NCI-H2196 (cell line): ENCODE results near the gene SHMT2.
A peak's percentile ranks its signal among the peaks of the same experiment; 100 is the strongest.
"Not testable (repeated sequence)": the region's sequence is repeated elsewhere in the genome, so short reads cannot be mapped to it uniquely, and the experiment has no call there.

Experiments used
- DNase-seq: peaks from one replicate; lab custom pipeline; 2025; ENCODE audit not compliant: unreplicated experiment; lab: John Stamatoyannopoulos, UW

Gene SHMT2

GRCh38 chr12:57261428-57261865 lies 31.9 kb downstream of the SHMT2 start:
- peak; percentile 56 for DNase-seq

DNA sequence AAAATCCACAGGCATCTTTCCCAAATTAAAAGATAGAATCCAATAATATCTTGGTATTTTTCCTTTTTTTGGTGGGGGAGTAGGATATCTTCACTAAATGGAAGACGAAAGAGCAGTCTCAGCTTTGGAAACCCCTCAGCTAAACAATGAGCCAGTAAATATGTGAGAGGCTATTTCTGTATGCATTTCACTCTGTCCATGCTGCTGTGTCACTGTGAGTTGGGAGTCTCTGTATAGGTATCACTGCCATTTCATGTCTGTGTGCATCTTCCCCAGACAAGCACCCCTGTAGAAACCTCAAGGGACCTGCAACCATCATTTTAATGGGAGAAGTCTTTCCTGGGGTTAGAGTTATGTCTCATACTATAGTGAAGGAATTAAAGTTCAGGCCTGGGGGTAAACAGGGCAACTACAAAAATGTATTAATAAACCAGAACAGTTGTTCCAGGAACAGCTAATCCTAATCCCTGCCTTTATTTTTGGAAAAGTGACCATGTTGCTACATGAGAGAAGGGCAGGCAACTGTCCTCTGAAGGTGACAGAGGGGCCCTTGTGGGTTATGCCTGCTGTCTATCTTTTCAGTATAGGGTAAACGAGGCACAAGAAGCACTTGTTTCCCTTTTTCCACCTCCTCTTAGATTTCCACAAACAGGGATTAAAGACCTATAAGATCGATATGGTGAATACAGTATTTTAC lies 32.8 kb downstream of the SHMT2 start:
- DNase-seq = no peak

- no peak for DNase-seq
Measured at GRCh38 chr12:57263096-57263495, 33.6 kb downstream of the SHMT2 start.

- no peak for DNase-seq
Measured at GRCh38 chr12:57266681-57267080, 37.2 kb downstream of the SHMT2 start.

DNA sequence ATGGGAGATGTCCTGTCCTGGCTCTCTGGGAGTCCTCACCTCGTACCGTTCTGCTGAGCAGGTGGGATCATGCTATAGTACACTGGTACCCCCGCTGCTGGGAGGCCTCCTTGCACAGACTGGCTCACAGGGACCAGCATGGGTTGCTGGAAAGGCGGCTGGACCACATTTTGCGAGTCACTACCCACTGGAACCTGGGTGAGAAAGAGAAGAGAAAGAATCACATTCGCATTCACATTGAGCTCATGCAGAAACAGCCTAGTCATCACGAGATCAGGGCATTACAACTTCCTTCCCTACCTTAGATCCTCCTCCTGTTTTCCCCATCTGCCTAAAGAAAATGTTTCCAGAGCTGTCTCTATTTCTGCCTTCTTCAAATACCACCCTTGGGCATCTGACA lies 38.8 kb downstream of the SHMT2 start:
- no peak for DNase-seq

DNA sequence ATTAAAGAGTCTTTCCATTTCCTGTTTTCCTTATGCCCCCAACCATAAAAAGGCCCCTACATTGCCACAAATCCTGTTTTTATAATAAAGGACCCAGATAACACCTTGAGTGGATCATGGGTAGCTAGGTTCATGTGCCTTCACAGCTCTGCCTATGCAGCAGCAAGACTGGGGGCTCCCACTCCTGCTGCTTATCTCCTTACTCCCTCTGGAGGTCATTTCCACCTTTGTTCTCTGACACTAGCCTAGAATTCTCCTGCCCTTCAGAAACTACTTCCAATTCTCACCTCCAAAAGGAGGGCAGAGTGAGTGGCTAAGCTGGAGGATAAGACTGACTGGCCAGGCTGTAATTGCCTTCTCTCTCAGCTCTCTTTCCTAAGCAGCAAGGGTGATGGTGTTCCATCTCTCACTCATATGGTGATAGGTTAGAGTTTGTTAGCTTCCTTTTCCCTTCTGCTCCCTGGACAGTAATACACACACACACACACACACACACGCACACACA lies 41.5 kb downstream of the SHMT2 start:
- DNase-seq = no peak

DNA sequence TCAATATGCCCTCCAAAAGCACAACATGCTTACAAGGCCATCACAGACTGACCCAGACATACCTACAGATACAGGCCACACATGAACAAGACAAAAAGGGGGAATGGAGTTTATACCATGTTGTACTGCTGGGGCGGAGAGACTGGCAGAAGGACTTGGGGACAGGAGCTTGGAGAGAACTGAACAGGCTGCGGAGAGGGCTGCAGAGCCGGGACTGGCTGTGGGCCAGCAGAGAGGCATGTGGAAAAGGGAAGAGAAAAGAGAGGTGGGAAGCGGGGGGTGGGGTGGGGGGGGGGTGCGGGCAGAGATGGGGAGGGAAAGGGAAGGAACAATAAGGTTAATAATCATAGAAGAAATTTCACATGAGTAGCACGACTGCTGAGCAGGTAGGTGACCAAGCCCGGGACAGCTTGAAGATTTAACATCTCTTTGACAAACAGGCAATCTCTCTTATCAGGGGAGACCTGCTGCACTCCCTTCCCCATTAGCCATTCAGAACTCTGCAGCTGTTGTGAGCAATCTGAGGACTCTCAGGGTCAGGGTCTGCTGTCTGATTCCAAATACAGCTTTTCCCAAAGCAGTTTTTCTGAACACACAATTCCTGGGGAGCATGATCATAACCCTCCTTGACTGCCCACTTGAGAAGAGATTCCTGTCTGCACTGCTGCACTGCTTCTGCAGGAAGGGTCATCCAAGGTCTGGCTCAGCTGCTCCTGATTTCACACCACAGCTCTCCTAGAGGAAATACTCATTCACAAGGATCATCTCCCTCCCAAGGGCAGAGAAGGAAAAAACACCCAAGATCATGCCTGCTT lies 43.0 kb downstream of the SHMT2 start:
- no peak for DNase-seq

GRCh38 chr12:57273516-57273915 lies 44.0 kb downstream of the SHMT2 start:
- no peak for DNase-seq

- not testable (repeated sequence) for DNase-seq
Measured at GRCh38 chr12:57276233-57276632, 46.7 kb downstream of the SHMT2 start.

DNA sequence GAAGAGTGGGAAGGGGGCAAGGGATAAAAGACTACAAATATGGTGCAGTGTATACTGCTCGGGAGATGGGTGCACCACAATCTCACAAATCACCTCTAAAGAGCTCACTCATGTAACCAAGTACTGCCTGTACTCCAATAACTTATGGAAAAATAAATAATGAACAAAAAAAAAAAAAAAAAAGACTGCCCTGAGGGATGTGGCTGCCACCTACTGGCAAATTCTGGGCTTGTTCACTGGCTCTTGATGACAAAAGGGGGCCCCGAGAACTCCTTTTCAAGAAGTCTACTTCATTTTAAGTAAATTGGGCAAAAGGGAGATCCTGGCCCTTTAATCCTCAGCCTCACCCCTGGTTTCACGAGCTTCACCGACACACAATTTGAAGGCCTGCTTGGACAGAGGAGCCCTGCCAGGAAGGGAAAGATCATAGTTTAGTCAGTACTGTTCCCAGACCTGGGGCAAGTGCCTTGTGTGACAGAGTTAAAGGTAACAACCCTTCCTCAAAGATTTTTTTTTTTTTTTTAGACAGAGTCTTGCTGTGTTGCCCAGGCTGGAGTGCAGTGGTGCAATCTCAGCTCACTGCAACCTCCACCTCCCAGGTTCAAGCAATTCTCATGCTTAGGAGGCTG lies 47.5 kb downstream of the SHMT2 start:
- DNase-seq = peak; percentile 21

DNA sequence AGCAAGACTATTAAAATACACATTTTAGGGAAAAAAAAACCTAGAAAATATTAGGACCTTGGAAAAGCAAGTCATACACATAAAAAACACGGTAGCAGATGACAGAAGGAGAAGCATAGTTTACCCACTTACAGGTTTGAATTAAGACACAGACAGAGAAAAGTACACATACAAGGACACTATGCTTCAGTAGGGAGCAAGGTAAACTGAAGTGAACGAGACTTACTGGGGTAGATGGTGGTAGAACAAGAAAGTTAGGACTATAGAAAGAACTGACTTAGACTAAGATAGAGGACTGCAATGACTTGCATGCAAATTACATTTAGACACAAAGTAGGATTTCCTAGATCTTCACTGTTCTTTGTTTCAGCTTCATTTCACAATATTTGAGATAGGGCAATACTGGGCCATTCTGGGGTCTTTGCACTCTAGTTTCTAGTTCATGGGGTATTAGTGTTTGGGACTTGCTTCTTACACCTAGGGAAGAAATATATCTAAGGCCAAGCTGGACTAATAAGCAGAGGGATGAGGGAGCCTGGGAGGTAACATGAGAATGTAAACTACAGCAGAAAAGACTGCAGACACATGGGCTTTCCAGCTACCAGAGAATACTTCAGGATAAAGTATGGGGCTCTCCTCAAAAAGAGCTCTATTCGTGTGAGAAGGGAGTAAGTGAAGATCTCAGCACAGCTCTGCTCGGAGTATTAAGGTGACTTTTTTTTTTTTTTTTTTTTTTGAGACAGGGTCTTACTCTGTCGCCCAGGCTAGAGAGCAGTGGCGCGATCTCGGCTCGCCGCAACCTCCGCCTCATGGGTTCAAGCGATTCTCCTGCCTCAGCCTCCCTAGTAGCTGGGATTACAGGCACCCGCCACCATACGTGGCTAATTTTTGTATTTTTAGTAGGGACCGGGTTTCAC lies 49.2 kb downstream of the SHMT2 start:
- DNase-seq = no peak

- peak; percentile 49 for DNase-seq
Measured at GRCh38 chr12:57280211-57281062, 50.9 kb downstream of the SHMT2 start.

DNA sequence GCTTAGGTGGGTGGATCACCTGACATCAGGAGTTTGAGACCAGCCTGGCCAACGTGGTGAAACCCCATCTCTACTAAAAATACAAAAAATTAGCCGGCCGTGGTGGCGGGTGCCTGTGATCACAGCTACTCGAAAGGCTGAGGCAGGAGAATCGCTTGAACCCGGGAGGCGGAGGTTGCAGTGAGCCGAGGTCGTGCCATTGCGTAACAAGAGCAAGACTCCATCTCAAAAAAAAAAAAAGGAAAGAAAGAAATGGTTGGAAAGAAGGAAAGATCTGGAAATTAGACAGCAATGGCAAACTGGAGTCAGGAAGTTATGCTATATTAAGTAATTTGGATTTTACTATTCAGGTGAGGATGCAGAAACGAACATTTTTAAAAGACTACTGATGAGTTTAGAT lies 52.6 kb downstream of the SHMT2 start:
- DNase-seq = not testable (repeated sequence)
